Subcutaneous adipose tissue (tissue), 4 donors: ENCODE measurements around the gene PEPD. TPM values are rescaled to one million over a fixed set of nuclear protein-coding genes. Genes with fewer than 3 reads are reported as not detected.

Experiments used
- total RNA-seq, 4 donors: library from RNA; depleted of rRNA; stranded (reverse); fragments of >200 nt; gene quantifications; one replicate each; pipeline ENCODE4 v1.1.0, GENCODE V29; 2016
- TF ChIP-seq, protein P1 (sequence below): fragments of 450-650 bp; IDR thresholded peaks from one replicate; pipeline ENCODE4 v1.5.1; 2016; ENCODE audit warnings: low read depth, mild to moderate bottlenecking, control low read depth, antibody characterized with exemption, moderate library complexity

PEPD gene
- total RNA-seq, 4 donors from 2014 or later, result 71.3 to 110 (median 92.6) TPM

GRCh38 chr19:33426621-33427361 is 94.8 kb downstream of the PEPD start:
- TF ChIP-seq, protein P1, sequence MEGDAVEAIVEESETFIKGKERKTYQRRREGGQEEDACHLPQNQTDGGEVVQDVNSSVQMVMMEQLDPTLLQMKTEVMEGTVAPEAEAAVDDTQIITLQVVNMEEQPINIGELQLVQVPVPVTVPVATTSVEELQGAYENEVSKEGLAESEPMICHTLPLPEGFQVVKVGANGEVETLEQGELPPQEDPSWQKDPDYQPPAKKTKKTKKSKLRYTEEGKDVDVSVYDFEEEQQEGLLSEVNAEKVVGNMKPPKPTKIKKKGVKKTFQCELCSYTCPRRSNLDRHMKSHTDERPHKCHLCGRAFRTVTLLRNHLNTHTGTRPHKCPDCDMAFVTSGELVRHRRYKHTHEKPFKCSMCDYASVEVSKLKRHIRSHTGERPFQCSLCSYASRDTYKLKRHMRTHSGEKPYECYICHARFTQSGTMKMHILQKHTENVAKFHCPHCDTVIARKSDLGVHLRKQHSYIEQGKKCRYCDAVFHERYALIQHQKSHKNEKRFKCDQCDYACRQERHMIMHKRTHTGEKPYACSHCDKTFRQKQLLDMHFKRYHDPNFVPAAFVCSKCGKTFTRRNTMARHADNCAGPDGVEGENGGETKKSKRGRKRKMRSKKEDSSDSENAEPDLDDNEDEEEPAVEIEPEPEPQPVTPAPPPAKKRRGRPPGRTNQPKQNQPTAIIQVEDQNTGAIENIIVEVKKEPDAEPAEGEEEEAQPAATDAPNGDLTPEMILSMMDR, result no peak

DNA sequence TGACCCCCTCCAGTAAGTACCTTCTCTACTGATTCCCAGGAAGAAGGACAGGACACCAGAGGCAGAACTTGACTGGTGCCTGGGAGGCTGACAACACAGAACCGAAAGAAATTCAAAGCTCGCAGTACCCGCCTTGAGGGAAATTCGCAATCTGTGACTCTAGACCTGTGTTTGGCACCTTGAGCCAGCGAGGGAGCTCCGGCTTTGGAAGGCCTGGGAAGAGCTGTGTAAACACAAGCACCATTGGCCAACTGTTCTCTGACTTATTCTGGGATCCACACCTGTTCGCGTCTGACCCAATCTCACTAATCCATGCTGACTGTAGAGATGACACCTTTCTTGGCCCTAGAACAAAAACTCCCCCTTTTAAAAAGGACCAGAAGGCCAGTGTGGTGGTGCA is 97.4 kb downstream of the PEPD start:
- TF ChIP-seq, protein P1, result no peak

- TF ChIP-seq, protein P1, result no peak
Observed at GRCh38 chr19:33422369-33423180, 99.0 kb downstream of the PEPD start.

- TF ChIP-seq, protein P1, result no peak
Observed at GRCh38 chr19:33421368-33421767, 100.2 kb downstream of the PEPD start.

DNA sequence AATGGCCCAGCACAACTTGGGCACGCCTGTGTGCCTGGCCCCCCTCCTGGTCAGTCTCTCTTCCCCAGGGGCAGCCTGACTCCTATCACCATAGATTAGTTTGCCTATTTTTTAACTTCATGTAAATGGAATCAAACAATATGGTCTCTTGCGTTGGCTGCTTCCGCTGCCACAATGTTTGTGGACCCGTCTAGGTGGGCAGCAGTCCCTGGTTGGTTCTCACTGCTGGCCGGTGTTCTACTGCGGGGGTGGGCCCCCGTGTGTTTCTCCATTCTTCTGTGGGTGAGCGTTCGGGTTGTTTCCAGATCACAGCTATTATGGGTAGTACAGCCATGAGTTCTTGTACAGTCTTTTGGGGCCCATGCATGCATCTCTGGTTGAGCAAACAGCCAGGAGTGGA is 100.8 kb downstream of the PEPD start:
- TF ChIP-seq, protein P1, result no peak

- TF ChIP-seq, protein P1, result no peak
Observed at GRCh38 chr19:33419788-33420130, 101.8 kb downstream of the PEPD start.
